ENCODE results near the gene GABBR1. TPM values are rescaled to one million over a fixed set of nuclear protein-coding genes. Genes with fewer than 3 reads are reported as not detected.
A peak's percentile ranks its signal among the peaks of the same experiment; 100 is the strongest.

Gene GABBR1
- total and polyA plus RNA-seq, 2 donors from 2014 or later, result 12.7 to 46.7 TPM

DNA sequence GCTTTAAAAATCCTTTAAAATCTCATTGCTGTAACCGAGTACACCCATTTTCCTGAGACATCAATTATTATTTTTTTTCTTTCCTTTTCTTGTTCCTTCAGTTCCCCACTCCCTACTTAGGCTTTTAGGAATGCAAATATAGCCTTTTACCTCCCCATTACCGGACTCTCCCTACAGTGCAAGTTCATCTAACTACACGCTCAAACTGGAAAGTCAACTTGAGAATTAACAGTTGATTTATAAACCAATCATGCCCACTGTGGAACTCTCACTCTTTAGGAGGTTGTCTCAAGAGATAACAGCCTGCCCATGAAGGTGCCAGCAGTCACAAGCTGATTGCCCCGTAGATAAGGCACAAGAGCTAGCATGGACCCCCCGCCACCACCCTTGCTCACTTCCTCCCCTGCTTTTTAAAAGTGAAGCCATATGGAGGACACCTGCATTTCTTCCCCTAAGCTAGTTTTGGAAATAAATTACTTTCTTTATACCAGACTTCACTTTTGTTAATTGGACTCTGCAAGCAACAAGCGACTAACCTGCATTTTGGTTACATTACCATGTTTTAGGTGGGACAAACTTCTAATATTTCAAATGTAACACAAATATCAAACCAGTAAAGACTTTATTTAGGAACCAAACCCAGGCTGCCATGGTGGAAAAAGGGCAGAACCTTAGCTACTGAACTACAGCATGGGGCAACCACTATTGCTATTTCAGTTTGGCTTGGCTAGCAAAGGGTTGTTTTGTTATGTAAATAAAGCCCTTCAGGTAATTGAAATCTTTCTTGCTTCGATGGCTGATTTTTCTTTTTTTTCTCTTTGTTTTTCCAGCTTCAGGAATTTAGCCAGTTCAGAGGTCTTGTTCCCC lies 108.3 kb downstream of the GABBR1 start:
- FAIRE-seq (no peak), DNase-seq (peak in 1 of 5 donors; percentile 13)
- Histone ChIP-seq H3K27me3 (ENCODE audit: control insufficient read depth, insufficient read depth, low read length) (no peaks in the 10 kb centered on the region), H3K9ac (ENCODE audit: low read length in 3 of 3) (no peak overlapping the region), H3K9me3 (ENCODE audit: control insufficient read depth in 2 of 3, insufficient read depth in 1 of 3, low read length in 3 of 3) (no peaks in the 10 kb centered on the region), H3K36me3 (ENCODE audit: control insufficient read depth in 2 of 3, insufficient read depth in 3 of 3, low read length in 3 of 3) (no peaks in the 10 kb centered on the region), H3K27ac (ENCODE audit: low read depth in 2 of 2, low read length in 2 of 2) (no peak overlapping the region), H3K4me3 (ENCODE audit: low read length in 3 of 3) (no peak overlapping the region), H3K4me1 (ENCODE audit: control insufficient read depth in 2 of 3, insufficient read depth in 2 of 3, low read depth in 1 of 3, low read length in 3 of 3) (no peaks in the 10 kb centered on the region)
- TF ChIP-seq, protein P1, sequence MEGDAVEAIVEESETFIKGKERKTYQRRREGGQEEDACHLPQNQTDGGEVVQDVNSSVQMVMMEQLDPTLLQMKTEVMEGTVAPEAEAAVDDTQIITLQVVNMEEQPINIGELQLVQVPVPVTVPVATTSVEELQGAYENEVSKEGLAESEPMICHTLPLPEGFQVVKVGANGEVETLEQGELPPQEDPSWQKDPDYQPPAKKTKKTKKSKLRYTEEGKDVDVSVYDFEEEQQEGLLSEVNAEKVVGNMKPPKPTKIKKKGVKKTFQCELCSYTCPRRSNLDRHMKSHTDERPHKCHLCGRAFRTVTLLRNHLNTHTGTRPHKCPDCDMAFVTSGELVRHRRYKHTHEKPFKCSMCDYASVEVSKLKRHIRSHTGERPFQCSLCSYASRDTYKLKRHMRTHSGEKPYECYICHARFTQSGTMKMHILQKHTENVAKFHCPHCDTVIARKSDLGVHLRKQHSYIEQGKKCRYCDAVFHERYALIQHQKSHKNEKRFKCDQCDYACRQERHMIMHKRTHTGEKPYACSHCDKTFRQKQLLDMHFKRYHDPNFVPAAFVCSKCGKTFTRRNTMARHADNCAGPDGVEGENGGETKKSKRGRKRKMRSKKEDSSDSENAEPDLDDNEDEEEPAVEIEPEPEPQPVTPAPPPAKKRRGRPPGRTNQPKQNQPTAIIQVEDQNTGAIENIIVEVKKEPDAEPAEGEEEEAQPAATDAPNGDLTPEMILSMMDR (IDR thresholded peaks at IDR 0.05; ENCODE audit: borderline replicate concordance, extremely low read depth, insufficient read depth), result no peak
- intact Hi-C loops (cut with DNase I), result no loop called here

DNA sequence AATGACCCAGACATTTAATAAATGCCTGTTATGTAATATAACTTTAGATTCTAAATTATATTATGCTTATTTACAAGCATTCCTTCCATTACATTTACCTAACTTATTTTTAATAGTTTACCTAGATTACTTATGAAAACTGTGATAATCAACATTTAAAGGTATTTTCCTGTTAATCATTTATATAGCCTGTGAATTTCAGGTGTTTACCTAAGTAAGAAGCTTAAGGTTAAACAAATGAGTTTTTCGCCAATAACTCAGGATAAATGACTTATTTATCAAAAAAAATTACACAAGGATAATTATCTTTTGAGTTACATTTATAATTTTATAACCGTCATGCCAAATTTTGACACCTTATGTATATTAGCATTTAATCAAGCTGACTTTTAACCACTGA lies 108.9 kb downstream of the GABBR1 start:
- FAIRE-seq, result peak; percentile 76
- intact Hi-C loops (cut with DNase I), result no loop called here
- H3K4me1 ChIP-seq (ENCODE audit: control insufficient read depth in 2 of 3, insufficient read depth in 2 of 3, low read depth in 1 of 3, low read length in 3 of 3), result no peaks in the 10 kb centered on the region

DNA sequence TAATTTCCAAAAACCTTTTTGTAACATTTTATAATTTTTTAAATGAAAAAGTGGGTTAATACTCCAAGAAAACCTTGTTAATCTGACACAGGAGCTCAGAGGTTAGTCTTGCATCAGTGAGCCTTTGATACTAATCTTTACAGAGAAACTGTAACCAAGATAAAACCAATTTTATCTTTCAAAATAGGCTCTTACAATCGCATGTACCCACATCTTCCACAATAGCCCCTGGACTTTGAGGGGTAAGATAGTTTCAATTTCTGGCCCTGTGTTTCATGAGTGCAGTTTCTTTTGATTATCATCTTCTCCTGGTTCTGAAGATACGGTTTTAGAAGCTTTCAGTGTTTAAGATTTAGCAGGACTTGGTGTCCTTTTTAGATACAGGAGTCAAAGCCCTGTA lies 110.8 kb downstream of the GABBR1 start:
- Histone ChIP-seq H3K27me3 (ENCODE audit: control insufficient read depth, insufficient read depth, low read length) (no peaks in the 10 kb centered on the region), H3K27ac (ENCODE audit: low read depth in 2 of 2, low read length in 2 of 2) (no peak overlapping the region), H3K36me3 (ENCODE audit: control insufficient read depth in 2 of 3, insufficient read depth in 3 of 3, low read length in 3 of 3) (no peaks in the 10 kb centered on the region), H3K4me1 (ENCODE audit: control insufficient read depth in 2 of 3, insufficient read depth in 2 of 3, low read depth in 1 of 3, low read length in 3 of 3) (no peaks in the 10 kb centered on the region), H3K9ac (ENCODE audit: low read length in 3 of 3) (no peak overlapping the region), H3K4me3 (ENCODE audit: low read length in 3 of 3) (no peak overlapping the region), H3K9me3 (ENCODE audit: control insufficient read depth in 2 of 3, insufficient read depth in 1 of 3, low read length in 3 of 3) (no peaks in the 10 kb centered on the region)
- DNase-seq (no peak), FAIRE-seq (no peak)
- intact Hi-C loops (cut with DNase I), result no loop called here
- TF ChIP-seq, protein P1 (IDR thresholded peaks at IDR 0.05; ENCODE audit: borderline replicate concordance, extremely low read depth, insufficient read depth), result no peak

More for the DNA sequence above, 108.9 kb downstream of the GABBR1 start:
- Histone ChIP-seq H3K27me3 (ENCODE audit: control insufficient read depth, insufficient read depth, low read length) (no peaks in the 10 kb centered on the region), H3K9me3 (ENCODE audit: control insufficient read depth in 2 of 3, insufficient read depth in 1 of 3, low read length in 3 of 3) (no peaks in the 10 kb centered on the region), H3K36me3 (ENCODE audit: control insufficient read depth in 2 of 3, insufficient read depth in 3 of 3, low read length in 3 of 3) (no peaks in the 10 kb centered on the region), H3K9ac (ENCODE audit: low read length in 3 of 3) (no peak overlapping the region), H3K27ac (ENCODE audit: low read depth in 2 of 2, low read length in 2 of 2) (no peak overlapping the region), H3K4me3 (ENCODE audit: low read length in 3 of 3) (no peak overlapping the region)
- TF ChIP-seq, protein P1 (IDR thresholded peaks at IDR 0.05; ENCODE audit: borderline replicate concordance, extremely low read depth, insufficient read depth), result no peak
- DNase-seq, result no peak

All from kidney (tissue), 14 donors.